Vagina (tissue), 2 donors: ENCODE results near the gene HNRNPM.

ENCODE experiments used
- CTCF ChIP-seq, 3 experiments: fragments of 450-650 bp in 2 of 3; fragments of 200-600 bp in 1 of 3; sonication (generic) in 1 of 3; IDR thresholded peaks; one replicate each; pipeline ENCODE4 v1.5.1; 2017 to 2019; ENCODE audit warnings: antibody characterized with exemption in 3 of 3, mild to moderate bottlenecking in 2 of 3, moderate library complexity in 2 of 3
- POLR2A ChIP-seq, 2 donors: fragments of 450-650 bp; IDR thresholded peaks; one replicate each; pipeline ENCODE4 v1.6.1; 2017; ENCODE audit warnings: antibody characterized with exemption in 2 of 2, mild to moderate bottlenecking in 2 of 2, moderate library complexity in 2 of 2

GRCh38 chr19:8511573-8512101, 66.9 kb downstream of the HNRNPM start:
- TF ChIP-seq CTCF (IDR thresholded peaks at IDR 0.05) (no peak), POLR2A (IDR thresholded peaks at IDR 0.05) (no peak)
